ENCODE data around the gene ANKS1B.

- TF ChIP-seq POLR2A (IDR thresholded peaks at IDR 0.05) (no peak), CTCF (IDR thresholded peaks at IDR 0.05) (no peak)
Observed at GRCh38 chr12:99093166-99093565, 891.6 kb downstream of the ANKS1B start.
